ENCODE data around the gene CLEC19A.
"Not testable (repeated sequence)": the region's sequence is repeated elsewhere in the genome, so short reads cannot be mapped to it uniquely, and the experiment has no call there.

CLEC19A gene

GRCh38 chr16:19286827-19287226 lies 1.3 kb downstream of the CLEC19A start:
- no peak for DNase-seq (ENCODE audit: low spot score)

DNA sequence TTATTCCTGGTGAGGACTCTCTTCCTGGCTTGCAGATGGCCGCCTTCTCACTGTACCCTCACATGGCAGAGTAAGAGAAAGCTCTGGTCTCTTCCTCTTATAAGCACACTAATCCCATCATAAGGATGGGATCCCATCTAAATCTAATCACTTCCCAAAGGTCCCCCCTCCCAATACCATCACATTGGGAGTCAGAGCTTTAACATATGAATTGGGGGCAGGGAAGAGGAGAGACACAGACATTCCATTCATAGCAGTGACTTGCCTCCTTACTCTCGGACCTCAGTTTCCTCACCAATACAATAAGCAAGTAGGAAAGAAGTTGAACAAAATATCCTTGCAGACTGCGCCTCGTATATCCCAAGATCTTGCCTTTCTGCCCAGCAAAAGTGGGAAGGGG lies 1.7 kb downstream of the CLEC19A start:
- no peak for DNase-seq (ENCODE audit: low spot score)

DNA sequence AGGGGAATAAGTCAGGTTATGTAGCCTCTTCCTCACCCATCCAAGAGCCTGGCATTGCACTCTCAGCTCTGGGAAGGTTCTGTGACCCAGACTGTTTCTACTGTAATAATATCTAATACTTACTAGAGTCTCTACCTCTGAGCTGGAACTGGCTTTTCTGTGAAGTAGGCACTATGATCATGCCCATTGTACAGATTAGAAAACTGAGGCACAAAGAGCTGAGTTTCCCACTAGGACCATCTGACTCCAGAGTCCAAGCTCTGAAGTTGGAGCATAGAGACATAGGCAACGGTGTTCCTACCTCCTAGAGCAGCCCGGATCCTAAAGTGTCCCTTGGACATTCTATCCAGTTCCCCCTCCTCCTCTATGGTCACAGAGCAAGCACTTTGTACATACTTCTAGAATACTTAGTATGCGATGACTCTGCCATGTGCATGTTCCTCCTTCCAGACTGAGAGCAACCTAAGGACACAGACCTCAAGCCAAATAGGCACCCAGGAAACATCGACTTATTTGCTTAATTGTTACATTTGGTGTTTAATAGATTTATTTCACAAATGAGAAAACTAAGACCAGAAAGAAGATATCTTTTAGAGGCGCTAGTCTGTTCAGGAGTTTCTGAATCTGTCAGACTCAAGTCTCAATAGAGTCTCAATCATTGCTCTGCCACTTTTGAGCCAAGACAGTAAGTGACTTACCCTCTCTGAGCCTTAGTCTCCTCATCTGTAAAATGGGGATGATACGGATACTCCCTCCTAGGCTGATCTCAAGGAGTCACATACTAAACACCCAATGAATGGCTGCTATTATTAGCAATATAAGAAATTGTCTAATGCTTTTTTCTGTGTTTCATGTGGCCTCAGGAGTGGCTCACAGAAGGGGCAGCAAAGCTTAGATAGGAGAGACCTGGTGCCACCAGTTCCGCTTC lies 3.6 kb downstream of the CLEC19A start:
- no peak for DNase-seq (ENCODE audit: low spot score)

DNA sequence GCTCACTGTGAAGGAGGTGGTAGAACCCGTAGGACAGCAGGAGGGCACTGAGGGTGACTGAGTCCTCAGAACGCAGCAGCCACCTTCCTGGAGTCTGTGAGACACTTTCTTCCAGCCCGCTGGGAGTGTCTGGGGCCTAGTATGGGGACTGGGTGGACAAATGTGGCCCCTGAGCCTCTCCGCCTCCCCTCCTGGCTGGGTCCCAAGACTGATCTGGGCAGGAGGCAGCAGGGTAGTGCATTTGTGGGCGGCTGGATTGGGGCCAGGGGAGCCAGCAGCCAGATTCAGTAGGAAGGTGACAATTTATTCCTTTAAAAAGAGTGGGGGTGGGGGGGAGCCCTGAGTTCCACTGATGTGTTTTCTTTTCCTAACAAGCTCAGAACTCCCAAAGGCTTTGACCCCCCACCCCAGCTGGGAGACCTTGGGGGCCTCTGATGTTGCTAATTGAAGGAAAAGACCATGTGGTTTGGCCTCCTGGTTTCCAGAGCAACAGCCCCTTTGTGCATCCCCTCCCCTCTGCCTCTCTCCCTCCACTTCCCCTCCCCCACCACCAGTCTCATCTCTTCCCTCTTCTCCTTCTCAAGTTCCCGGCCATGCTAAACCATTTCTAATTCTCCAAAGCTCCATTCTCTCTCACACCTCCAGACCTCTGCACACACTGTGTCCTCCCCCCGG lies 4.4 kb downstream of the CLEC19A start:
- DNase-seq (ENCODE audit: low spot score), result no peak

DNA sequence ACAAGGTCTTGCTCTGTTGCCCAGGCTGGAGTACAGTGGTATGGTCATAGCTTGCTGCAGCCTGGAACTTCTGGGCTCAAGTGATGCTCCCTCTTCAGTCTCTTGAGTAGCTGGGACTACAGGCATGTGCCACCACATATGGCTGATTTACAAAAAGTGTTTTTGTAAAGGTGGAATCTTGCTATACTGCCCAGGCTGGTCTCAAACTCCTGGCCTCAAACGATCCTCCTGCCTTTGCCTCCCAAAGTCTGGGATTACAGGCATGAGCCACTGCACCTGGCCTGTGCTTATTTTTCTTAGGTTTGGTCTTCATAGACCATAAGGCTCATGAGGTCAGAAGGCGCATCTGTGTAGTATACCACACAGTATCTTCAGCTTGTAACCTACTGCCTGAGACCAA lies 5.3 kb downstream of the CLEC19A start:
- no peak for DNase-seq (ENCODE audit: low spot score)

DNA sequence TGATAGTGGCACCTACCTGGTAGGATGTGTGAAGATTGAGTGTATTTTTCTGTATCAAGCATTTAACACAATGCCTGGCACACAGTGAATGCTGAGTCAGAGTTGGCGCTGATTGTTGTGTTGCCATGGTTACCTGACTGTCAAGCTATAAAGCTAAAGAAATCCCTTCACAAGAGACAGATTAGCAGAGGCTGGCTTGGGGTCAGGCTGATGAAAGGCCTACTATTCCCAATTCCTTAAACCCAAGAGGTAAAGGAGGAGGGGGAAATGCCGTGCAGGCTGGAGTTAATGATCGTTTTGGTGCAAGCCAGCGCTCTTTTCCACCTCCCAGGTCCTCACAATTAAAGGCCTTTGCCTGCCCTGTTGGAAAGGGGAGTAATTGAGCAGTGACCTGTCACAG lies 5.9 kb downstream of the CLEC19A start:
- DNase-seq (ENCODE audit: low spot score), result no peak

DNA sequence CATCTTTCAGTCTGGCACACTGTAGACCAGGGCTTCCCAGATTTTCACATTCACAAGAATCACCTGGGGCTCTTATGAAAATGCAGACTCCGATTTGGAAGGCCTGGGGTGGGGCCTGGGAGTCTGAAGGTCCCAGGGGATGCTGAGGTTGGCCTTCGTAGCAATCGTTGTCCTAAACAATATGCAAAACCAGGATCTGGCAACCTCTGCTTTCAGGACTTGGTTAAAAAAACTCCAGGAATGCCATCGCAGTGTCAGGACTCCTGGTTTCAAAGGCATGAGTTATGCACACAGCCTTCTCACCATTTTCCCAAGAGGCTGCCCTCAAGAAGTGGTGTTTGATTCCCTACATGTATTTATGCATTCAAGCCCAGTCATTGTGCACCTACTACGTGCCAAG lies 6.7 kb downstream of the CLEC19A start:
- DNase-seq (ENCODE audit: low spot score), result no peak

DNA sequence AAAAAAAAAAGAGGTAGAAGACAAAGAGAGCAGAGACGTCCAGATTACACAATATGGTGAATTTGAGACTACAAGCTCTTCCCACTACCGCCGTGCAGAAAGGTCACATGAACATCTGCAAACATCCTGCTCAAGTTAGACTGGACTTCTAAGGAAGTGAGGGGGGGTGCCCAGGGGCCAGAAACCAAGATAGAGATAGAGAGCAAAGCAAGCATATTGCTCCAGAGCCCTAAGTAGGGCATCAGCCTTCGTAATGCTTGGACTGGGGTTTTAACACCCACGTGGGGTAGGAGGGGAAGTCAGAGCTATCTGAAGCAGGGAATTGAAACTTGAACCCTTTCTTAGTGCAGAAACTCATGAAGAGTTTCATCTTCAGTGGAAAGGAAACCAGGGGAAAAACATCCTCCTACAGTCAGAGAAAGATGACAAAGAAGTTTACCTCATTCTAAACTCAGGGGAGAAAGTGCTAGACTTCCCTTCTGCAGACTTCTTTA lies 8.7 kb downstream of the CLEC19A start:
- DNase-seq (ENCODE audit: low spot score), result no peak

- no peak for DNase-seq (ENCODE audit: low spot score)
Measured at GRCh38 chr16:19295393-19295792, 9.9 kb downstream of the CLEC19A start.

GRCh38 chr16:19297454-19297853 lies 11.9 kb downstream of the CLEC19A start:
- no peak for DNase-seq (ENCODE audit: low spot score)

DNA sequence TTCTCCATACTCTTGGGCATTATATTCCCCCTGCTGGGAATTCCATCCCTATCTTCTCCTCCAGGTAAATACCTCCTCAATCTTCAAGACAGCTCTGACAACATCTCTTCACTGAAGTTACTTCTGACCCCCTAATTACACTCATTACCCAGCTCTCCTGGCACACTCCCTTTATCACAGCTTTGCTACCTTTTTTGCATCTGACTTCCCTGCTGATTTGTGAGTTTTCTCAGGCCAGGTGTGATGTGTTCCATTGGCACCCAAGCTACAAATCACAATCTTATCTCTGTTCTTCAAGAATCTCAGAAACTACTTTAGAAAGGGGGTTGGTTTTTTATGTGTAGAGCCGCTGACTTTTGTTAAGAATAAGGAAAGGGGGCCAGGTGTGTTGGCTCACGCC lies 14.0 kb downstream of the CLEC19A start:
- DNase-seq (ENCODE audit: low spot score), result no peak

DNA sequence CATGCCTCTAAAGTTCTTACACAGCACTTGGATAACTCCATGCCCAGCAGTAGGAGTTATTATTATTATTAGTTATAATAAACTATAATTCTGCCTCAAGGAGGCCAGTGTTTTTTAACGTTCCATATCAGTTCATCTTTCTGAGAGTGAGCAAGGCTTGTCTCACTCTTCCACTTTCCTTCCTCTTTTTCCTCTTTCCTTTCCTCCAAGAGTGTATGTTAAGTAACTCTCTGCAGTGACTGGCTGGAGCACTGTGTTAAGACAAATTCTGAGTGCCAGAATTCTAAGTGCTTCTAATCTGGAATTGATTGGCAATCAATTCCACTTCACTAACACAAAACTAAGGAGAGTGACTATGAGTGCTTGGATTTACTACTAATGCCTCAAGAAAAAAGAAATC lies 16.4 kb downstream of the CLEC19A start:
- DNase-seq (ENCODE audit: low spot score), result no peak

DNA sequence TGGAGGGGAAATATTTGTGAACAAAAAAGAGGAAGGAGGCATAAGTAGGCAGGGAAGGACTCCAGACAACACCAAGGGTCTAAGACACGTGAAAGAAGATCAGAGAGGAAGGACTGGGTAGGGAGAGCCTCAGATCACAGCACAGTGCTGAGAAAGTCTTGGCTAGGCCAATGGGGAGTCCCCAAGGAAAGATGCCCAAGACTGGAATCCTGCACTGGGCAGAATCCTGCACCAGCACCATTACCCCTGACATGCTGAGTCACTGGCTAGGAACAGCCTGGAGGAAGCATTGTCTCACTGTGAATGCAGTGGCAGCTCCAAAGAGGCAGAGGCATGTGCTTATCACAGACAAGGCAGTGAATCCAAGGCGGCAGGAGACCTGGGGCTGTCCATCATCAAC lies 19.2 kb downstream of the CLEC19A start:
- DNase-seq (ENCODE audit: low spot score), result no peak

GRCh38 chr16:19305443-19305842 lies 19.9 kb downstream of the CLEC19A start:
- DNase-seq (ENCODE audit: low spot score), result no peak

DNA sequence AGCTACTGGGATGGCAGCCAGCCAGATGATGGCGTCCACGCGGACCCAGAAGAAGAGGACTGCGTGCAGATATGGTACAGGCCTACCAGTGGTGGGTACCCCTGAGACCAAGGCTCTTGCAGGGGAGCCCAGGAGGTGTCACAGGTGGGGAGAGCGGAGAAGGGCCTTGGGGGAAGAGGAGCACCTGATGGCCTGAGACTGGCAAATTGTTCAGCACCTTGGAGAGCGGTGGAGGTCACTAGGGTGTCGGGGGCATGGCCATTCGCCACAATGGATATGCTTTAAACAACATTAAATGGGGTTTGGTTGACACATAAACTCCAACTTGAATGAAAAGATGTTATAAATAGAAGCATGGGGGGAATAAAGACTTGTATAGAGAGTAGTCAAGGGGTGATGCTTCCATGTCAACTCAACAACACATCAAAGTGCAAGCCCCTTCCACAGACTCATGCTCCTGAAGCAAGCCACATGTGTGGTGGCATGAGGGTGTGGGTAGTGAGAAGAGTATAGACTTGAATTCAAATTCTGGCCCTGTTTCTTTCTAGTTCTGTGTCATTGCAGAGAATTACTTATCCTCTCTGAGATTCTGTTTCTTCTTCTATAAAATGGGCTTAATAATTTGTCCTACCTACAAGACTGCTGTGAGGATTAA lies 22.2 kb downstream of the CLEC19A start:
- no peak for DNase-seq (ENCODE audit: low spot score)

- DNase-seq (ENCODE audit: low spot score), result no peak
Measured at GRCh38 chr16:19308392-19308791, 22.9 kb downstream of the CLEC19A start.

DNA sequence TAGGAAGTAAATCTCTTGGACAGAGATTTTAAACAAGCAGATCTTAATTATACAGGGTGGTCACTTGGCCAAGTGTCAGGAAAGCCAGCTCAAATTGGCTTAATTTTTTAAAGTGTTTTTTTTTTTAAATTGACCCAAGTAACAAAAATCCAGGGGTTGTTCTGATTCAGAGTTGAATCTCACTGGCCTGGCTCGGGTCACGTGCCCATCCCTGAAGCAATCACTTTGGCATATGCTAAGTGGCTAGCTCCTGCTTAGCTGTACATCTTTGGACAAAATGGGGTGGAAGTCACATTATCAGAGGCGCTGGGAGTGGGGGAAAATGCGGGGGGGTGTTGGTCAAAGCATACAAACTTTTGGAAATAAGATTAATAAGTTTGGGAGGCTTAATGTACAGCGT lies 23.6 kb downstream of the CLEC19A start:
- no peak for DNase-seq (ENCODE audit: low spot score)

DNA sequence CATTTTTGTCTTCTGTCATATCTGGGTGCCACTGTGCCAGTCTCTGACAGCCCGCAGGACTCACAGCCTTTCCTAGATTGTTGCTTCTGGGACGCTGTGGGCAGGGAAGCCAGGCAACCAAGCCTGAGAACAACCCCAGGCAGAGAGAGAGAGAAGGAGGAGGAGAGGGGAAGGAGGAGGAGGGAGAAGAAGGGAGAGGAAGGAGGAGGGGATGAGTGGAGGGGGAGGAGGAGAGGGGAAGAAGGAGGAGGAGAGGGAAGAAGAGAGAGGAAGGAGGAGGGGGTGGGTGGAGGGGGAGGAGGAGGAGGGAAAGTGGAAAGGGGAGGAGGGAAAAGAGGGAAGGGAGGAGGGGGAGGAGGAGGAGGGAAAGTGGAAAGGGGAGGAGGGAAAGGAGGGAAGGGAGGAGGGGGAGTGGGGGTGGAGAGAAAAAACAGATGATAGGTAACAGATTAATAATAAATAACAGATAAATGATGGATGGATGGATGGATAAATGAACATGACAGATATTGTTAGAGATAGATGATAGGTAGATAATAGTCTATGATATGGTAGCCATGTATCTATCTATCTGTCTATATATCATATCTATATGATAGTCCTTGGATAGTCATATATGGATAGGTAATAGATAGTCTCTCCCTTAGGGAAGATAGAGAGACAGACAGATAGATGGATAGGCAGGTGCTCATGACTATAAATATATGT lies 29.3 kb downstream of the CLEC19A start:
- no peak for DNase-seq (ENCODE audit: low spot score)

DNA sequence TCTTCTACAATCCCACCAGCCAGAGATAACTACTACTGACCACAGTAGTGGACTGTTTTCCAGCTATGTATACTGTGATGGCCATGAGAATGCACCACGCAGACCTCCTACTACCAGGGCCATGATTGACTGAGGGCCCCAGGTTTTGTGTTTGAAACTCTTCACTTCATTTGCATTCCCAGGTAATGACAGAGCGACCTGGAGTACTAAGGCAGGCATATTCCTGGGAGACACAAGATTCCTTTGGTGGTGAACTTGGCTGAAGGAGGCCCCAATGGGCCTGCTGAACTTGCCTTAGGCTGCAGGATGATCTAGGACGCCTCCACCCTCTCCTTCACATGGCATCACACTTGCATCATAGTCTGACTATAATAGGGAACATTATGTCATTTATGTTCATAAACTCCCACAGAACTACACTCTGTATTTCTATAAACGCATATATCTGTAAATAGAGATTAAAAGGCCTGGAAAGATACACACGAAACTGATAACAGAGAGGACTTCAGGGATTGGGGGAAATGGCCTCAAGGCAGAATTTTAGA lies 30.4 kb downstream of the CLEC19A start:
- DNase-seq (ENCODE audit: low spot score), result no peak

- no peak for DNase-seq (ENCODE audit: low spot score)
Measured at GRCh38 chr16:19316846-19317245, 31.3 kb downstream of the CLEC19A start.

GRCh38 chr16:19321186-19321585 lies 35.7 kb downstream of the CLEC19A start:
- not testable (repeated sequence) for DNase-seq (ENCODE audit: low spot score)

GRCh38 chr16:19323596-19323995 lies 38.1 kb downstream of the CLEC19A start:
- no peak for DNase-seq (ENCODE audit: low spot score)
